GM20431 (cell line): ENCODE data around the gene CNTD1.
"Not testable (repeated sequence)": the region's sequence is repeated elsewhere in the genome, so short reads cannot be mapped to it uniquely, and the experiment has no call there.

ENCODE experiments used
- in situ Hi-C: fragments of 300-500 bp; cut with MseI, MboI; formaldehyde crosslinking; loops from one replicate; pipeline ENCODE4 v1.15.0; 2020; ENCODE audit warnings: low sequenced_read_pairs; ENCODE audit not compliant: unreplicated experiment

The CNTD1 gene

DNA sequence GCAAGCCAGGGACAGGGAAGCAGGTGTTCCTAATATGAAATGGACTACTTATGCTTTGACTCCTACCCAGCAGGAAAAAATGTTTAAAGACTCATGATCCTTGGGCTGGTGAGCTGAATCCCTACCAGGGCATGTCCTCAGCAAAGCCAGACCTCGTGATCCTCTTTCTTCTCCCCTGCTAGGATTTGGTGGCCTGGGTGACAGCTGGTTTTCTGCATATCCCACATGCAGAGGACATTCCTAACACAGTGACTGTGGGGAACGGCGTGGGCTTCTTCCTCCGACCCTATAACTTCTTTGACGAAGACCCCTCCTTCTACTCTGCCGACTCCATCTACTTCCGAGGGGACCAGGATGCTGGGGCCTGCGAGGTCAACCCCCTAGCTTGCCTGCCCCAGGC lies 57.4 kb downstream of the CNTD1 start:
- in situ Hi-C loops, result not testable (repeated sequence)

DNA sequence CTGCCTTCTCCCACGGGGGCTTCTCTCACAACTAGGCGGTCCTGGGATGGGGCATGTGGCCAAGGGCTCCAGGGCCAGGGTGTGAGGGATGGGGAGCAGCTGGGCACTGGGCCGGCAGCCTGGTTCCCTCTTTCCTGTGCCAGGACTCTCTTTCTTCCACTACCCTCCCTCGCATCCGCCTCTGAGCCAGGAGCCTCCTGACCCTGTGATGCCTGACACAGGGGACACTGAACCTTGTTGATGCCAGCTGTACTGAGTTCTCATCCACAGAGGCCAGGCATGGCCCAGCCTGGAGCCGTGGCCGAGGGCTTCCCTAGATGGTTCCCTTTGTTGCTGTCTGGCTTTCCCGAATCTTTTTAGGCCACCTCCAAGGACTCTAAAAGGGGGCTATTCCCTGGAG lies 57.9 kb downstream of the CNTD1 start:
- in situ Hi-C loops, result not testable (repeated sequence)

DNA sequence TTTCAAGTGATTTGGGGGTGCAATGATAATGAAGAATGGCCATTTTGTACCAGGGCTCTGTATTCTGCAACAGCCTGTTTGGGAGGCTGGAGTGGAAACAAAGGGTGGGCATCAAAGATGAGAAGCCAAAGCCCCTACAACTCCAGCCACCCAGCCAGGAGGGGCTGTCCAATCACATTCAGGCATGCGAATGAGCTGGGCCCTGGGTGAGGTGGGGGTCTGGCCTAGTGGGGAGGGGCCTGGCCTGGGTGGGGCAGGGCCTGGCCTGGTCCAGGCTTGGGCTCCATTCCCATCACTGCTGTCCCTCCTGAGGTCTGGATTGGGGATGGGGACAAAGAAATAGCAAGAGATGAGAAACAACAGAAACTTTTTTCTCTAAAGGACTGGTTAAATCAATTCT lies 58.7 kb downstream of the CNTD1 start:
- in situ Hi-C loops, result no loop called here
